ENCODE data around the gene GP1BB.

The GP1BB gene

DNA sequence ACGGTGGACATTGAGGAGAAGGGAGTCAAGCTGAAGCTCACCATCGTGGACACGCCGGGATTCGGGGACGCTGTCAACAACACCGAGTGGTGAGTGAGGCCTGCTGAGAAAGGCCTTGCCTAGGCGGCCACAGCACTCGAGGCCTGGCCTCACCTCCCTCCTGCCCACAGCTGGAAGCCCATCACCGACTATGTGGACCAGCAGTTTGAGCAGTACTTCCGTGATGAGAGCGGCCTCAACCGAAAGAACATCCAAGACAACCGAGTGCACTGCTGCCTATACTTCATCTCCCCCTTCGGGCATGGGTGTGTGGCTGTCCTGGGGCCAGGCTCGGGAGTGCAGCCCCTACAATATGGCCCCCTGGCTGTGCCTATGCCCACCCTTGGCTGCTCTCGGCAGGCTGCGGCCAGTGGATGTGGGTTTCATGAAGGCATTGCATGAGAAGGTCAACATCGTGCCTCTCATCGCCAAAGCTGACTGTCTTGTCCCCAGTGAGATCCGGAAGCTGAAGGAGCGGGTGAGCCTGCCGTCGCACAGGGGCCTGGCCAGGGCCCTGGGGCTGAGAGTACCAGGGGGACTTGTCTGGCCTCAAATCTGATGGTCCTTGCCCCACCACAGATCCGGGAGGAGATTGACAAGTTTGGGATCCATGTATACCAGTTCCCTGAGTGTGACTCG is 3.0 kb upstream of the GP1BB start:
- no peak overlapping the region for H2AK5ac ChIP-seq (ENCODE audit: low read length)
- no peak overlapping the region for H4K8ac ChIP-seq (ENCODE audit: low read depth, low read length)
- H2BK5ac ChIP-seq (ENCODE audit: low read depth, low read length, poor library complexity): no peak overlapping the region
- H3K79me1 ChIP-seq (ENCODE audit: low read length): no peaks in the 10 kb centered on the region
- no peak overlapping the region for H3K14ac ChIP-seq (ENCODE audit: low read length)
- H3K18ac ChIP-seq (ENCODE audit: low read length): no peak overlapping the region
- no peak overlapping the region for H4K12ac ChIP-seq (ENCODE audit: low read depth, low read length)
- no peak overlapping the region for H2AFZ ChIP-seq (ENCODE audit: insufficient read depth, low read length, poor library complexity)
- no peak for DNase-seq
- no peak overlapping the region for H3K9ac ChIP-seq (ENCODE audit: low read length)
- no peak overlapping the region for H3K23ac ChIP-seq (ENCODE audit: low read length)
- peaks cover 80% of the 10 kb centered on the region for H3K27me3 ChIP-seq (ENCODE audit: insufficient read depth, low read length)
- no peak overlapping the region for H3K4me3 ChIP-seq (ENCODE audit: low read depth, low read length)
- no peak overlapping the region for H2BK120ac ChIP-seq (ENCODE audit: insufficient read depth, low read length, poor library complexity)
- H3K4ac ChIP-seq (ENCODE audit: low read depth, low read length): no peak overlapping the region
- no peak overlapping the region for H4K91ac ChIP-seq (ENCODE audit: low read depth, low read length)
- H3K79me2 ChIP-seq (ENCODE audit: control insufficient read depth, insufficient read depth, low read length, poor library complexity): no peaks in the 10 kb centered on the region
- peaks cover 20 to 22% of the 10 kb centered on the region in 2 experiments for H3K4me1 ChIP-seq (ENCODE audit: control insufficient read depth in 1 of 2, insufficient read depth in 2 of 2, low read length in 2 of 2)
- no peak overlapping the region for H3K4me2 ChIP-seq (ENCODE audit: low read length)
- H3K27ac ChIP-seq (ENCODE audit: low read depth, low read length): no peak overlapping the region
- no CpG with 5 or more reads among the region's 26 CpGs for WGBS (ENCODE audit: extremely low coverage, insufficient coverage, insufficient read length)
- no peaks in the 10 kb centered on the region for H3K36me3 ChIP-seq (ENCODE audit: control insufficient read depth in 1 of 2, insufficient read depth in 2 of 2, low read length in 2 of 2)
- no peak overlapping the region for H2BK12ac ChIP-seq (ENCODE audit: low read length)
- H3K9me3 ChIP-seq (ENCODE audit: insufficient read depth, low read depth, low read length): peaks cover 35% of the 10 kb centered on the region

GRCh38 chr22:19720999-19721329 is 2.4 kb upstream of the GP1BB start:
- WGBS (ENCODE audit: extremely low coverage, insufficient coverage, insufficient read length): no CpG with 5 or more reads among the region's 2 CpGs
- Histone ChIP-seq H2BK5ac (ENCODE audit: low read depth, low read length, poor library complexity) (no peak overlapping the region), H2BK12ac (ENCODE audit: low read length) (no peak overlapping the region), H2BK120ac (ENCODE audit: insufficient read depth, low read length, poor library complexity) (no peak overlapping the region), H2AK5ac (ENCODE audit: low read length) (no peak overlapping the region), H2AFZ (ENCODE audit: insufficient read depth, low read length, poor library complexity) (no peak overlapping the region), H3K4ac (ENCODE audit: low read depth, low read length) (no peak overlapping the region), H3K79me1 (ENCODE audit: low read length) (no peaks in the 10 kb centered on the region), H3K27me3 (ENCODE audit: insufficient read depth, low read length) (peaks cover 78% of the 10 kb centered on the region), H3K9me3 (ENCODE audit: insufficient read depth, low read depth, low read length) (peaks cover 40% of the 10 kb centered on the region), H3K4me3 (ENCODE audit: low read depth, low read length) (no peak overlapping the region), H3K14ac (ENCODE audit: low read length) (no peak overlapping the region), H3K23ac (ENCODE audit: low read length) (no peak overlapping the region), H4K91ac (ENCODE audit: low read depth, low read length) (no peak overlapping the region), H4K12ac (ENCODE audit: low read depth, low read length) (no peak overlapping the region), H3K79me2 (ENCODE audit: control insufficient read depth, insufficient read depth, low read length, poor library complexity) (no peaks in the 10 kb centered on the region), H3K27ac (ENCODE audit: low read depth, low read length) (no peak overlapping the region), H3K36me3 (ENCODE audit: control insufficient read depth in 1 of 2, insufficient read depth in 2 of 2, low read length in 2 of 2) (no peaks in the 10 kb centered on the region), H3K9ac (ENCODE audit: low read length) (no peak overlapping the region), H4K8ac (ENCODE audit: low read depth, low read length) (no peak overlapping the region), H3K4me2 (ENCODE audit: low read length) (no peak overlapping the region), H3K4me1 (ENCODE audit: control insufficient read depth in 1 of 2, insufficient read depth in 2 of 2, low read length in 2 of 2) (peaks cover 20 to 22% of the 10 kb centered on the region in 2 experiments), H3K18ac (ENCODE audit: low read length) (no peak overlapping the region)
- no peak for DNase-seq

GRCh38 chr22:19721330-19722177 is 1.8 kb upstream of the GP1BB start:
- no peaks in the 10 kb centered on the region for H3K36me3 ChIP-seq (ENCODE audit: control insufficient read depth in 1 of 2, insufficient read depth in 2 of 2, low read length in 2 of 2)
- no peak overlapping the region for H2AK5ac ChIP-seq (ENCODE audit: low read length)
- H3K18ac ChIP-seq (ENCODE audit: low read length): no peak overlapping the region
- no peak overlapping the region for H4K91ac ChIP-seq (ENCODE audit: low read depth, low read length)
- no peak overlapping the region for H2BK120ac ChIP-seq (ENCODE audit: insufficient read depth, low read length, poor library complexity)
- H2BK12ac ChIP-seq (ENCODE audit: low read length): no peak overlapping the region
- no peak overlapping the region for H2AFZ ChIP-seq (ENCODE audit: insufficient read depth, low read length, poor library complexity)
- H3K14ac ChIP-seq (ENCODE audit: low read length): no peak overlapping the region
- no peak overlapping the region for H3K23ac ChIP-seq (ENCODE audit: low read length)
- peaks cover 45% of the 10 kb centered on the region for H3K9me3 ChIP-seq (ENCODE audit: insufficient read depth, low read depth, low read length)
- peaks cover 20 to 22% of the 10 kb centered on the region in 2 experiments for H3K4me1 ChIP-seq (ENCODE audit: control insufficient read depth in 1 of 2, insufficient read depth in 2 of 2, low read length in 2 of 2)
- H3K27ac ChIP-seq (ENCODE audit: low read depth, low read length): no peak overlapping the region
- no peaks in the 10 kb centered on the region for H3K79me1 ChIP-seq (ENCODE audit: low read length)
- H3K4ac ChIP-seq (ENCODE audit: low read depth, low read length): no peak overlapping the region
- no peak overlapping the region for H4K8ac ChIP-seq (ENCODE audit: low read depth, low read length)
- H3K9ac ChIP-seq (ENCODE audit: low read length): no peak overlapping the region
- WGBS (ENCODE audit: extremely low coverage, insufficient coverage, insufficient read length): no CpG with 5 or more reads among the region's 44 CpGs
- DNase-seq: no peak
- H3K79me2 ChIP-seq (ENCODE audit: control insufficient read depth, insufficient read depth, low read length, poor library complexity): no peaks in the 10 kb centered on the region
- no peak overlapping the region for H3K4me2 ChIP-seq (ENCODE audit: low read length)
- H4K12ac ChIP-seq (ENCODE audit: low read depth, low read length): no peak overlapping the region
- H2BK5ac ChIP-seq (ENCODE audit: low read depth, low read length, poor library complexity): no peak overlapping the region
- H3K27me3 ChIP-seq (ENCODE audit: insufficient read depth, low read length): peaks cover 82% of the 10 kb centered on the region
- H3K4me3 ChIP-seq (ENCODE audit: low read depth, low read length): peak overlapping the region; percentile 3

- no peak overlapping the region for H2AFZ ChIP-seq (ENCODE audit: insufficient read depth, low read length, poor library complexity)
- no peak overlapping the region for H4K91ac ChIP-seq (ENCODE audit: low read depth, low read length)
- no peak overlapping the region for H3K23ac ChIP-seq (ENCODE audit: low read length)
- no peaks in the 10 kb centered on the region for H3K36me3 ChIP-seq (ENCODE audit: control insufficient read depth in 1 of 2, insufficient read depth in 2 of 2, low read length in 2 of 2)
- no peak overlapping the region for H2BK12ac ChIP-seq (ENCODE audit: low read length)
- no peak overlapping the region for H4K8ac ChIP-seq (ENCODE audit: low read depth, low read length)
- H2BK120ac ChIP-seq (ENCODE audit: insufficient read depth, low read length, poor library complexity): no peak overlapping the region
- H3K9ac ChIP-seq (ENCODE audit: low read length): no peak overlapping the region
- peaks cover 20 to 22% of the 10 kb centered on the region in 2 experiments for H3K4me1 ChIP-seq (ENCODE audit: control insufficient read depth in 1 of 2, insufficient read depth in 2 of 2, low read length in 2 of 2)
- no peak overlapping the region for H3K14ac ChIP-seq (ENCODE audit: low read length)
- peaks cover 53% of the 10 kb centered on the region for H3K9me3 ChIP-seq (ENCODE audit: insufficient read depth, low read depth, low read length)
- H3K27ac ChIP-seq (ENCODE audit: low read depth, low read length): no peak overlapping the region
- no peak overlapping the region for H3K4ac ChIP-seq (ENCODE audit: low read depth, low read length)
- H3K18ac ChIP-seq (ENCODE audit: low read length): no peak overlapping the region
- H3K4me2 ChIP-seq (ENCODE audit: low read length): no peak overlapping the region
- no peak overlapping the region for H4K12ac ChIP-seq (ENCODE audit: low read depth, low read length)
- peaks cover 90% of the 10 kb centered on the region for H3K27me3 ChIP-seq (ENCODE audit: insufficient read depth, low read length)
- no peak overlapping the region for H2BK5ac ChIP-seq (ENCODE audit: low read depth, low read length, poor library complexity)
- H3K79me2 ChIP-seq (ENCODE audit: control insufficient read depth, insufficient read depth, low read length, poor library complexity): no peaks in the 10 kb centered on the region
- H2AK5ac ChIP-seq (ENCODE audit: low read length): no peak overlapping the region
- no peak overlapping the region for H3K4me3 ChIP-seq (ENCODE audit: low read depth, low read length)
- DNase-seq: peak in 1 of 2 donors; percentile 15
- no peaks in the 10 kb centered on the region for H3K79me1 ChIP-seq (ENCODE audit: low read length)
- no CpG with 5 or more reads among the region's 60 CpGs for WGBS (ENCODE audit: extremely low coverage, insufficient coverage, insufficient read length)
Measured at GRCh38 chr22:19722178-19722981, 959 bp upstream of the GP1BB start.
